HG03442 (cell line): ENCODE data around the gene ITGAD.
"Not testable (repeated sequence)": the region's sequence is repeated elsewhere in the genome, so short reads cannot be mapped to it uniquely, and the experiment has no call there.

Experiments used
- ATAC-seq: cut with Tn5 transposase; IDR thresholded peaks from one replicate; pipeline ENCODE4 v1.9.1; 2021; ENCODE audit warnings: mild to moderate bottlenecking, moderate library complexity; ENCODE audit not compliant: unreplicated experiment

ITGAD gene

GRCh38 chr16:31428638-31429247 is 35.6 kb downstream of the ITGAD start:
- no peak for ATAC-seq

- no peak for ATAC-seq
These were observed 36.2 kb downstream of the ITGAD start for GRCh38 chr16:31429314-31429713.

GRCh38 chr16:31429796-31430195 is 36.7 kb downstream of the ITGAD start:
- ATAC-seq = no peak

GRCh38 chr16:31430380-31431052 is 37.4 kb downstream of the ITGAD start:
- no peak for ATAC-seq

GRCh38 chr16:31435341-31436220 is 42.4 kb downstream of the ITGAD start:
- ATAC-seq = no peak

- ATAC-seq = no peak
These were observed 43.3 kb downstream of the ITGAD start for GRCh38 chr16:31436221-31437045.

- ATAC-seq = no peak
These were observed 45.3 kb downstream of the ITGAD start for GRCh38 chr16:31438414-31438813.

GRCh38 chr16:31439023-31439422 is 45.9 kb downstream of the ITGAD start:
- not testable (repeated sequence) for ATAC-seq

- ATAC-seq = no peak
These were observed 46.4 kb downstream of the ITGAD start for GRCh38 chr16:31439519-31439918.

GRCh38 chr16:31440516-31441184 is 47.5 kb downstream of the ITGAD start:
- no peak for ATAC-seq

- no peak for ATAC-seq
These were observed 48.8 kb downstream of the ITGAD start for GRCh38 chr16:31441956-31442355.

GRCh38 chr16:31445931-31446330 is 52.8 kb downstream of the ITGAD start:
- ATAC-seq = not testable (repeated sequence)

GRCh38 chr16:31451201-31451600 is 58.1 kb downstream of the ITGAD start:
- no peak for ATAC-seq

- peak; percentile 45 for ATAC-seq
These were observed 58.7 kb downstream of the ITGAD start for GRCh38 chr16:31451681-31452351.

GRCh38 chr16:31452631-31453106 is 59.5 kb downstream of the ITGAD start:
- no peak for ATAC-seq

- ATAC-seq = no peak
These were observed 60.4 kb downstream of the ITGAD start for GRCh38 chr16:31453255-31454204.

- ATAC-seq = no peak
These were observed 62.6 kb downstream of the ITGAD start for GRCh38 chr16:31455601-31456314.

GRCh38 chr16:31456988-31457360 is 63.8 kb downstream of the ITGAD start:
- no peak for ATAC-seq
